ENCODE results near the gene MAPK8. TPM values are rescaled to one million over a fixed set of nuclear protein-coding genes. Genes with fewer than 3 reads are reported as not detected.
"Not testable (repeated sequence)": the region's sequence is repeated elsewhere in the genome, so short reads cannot be mapped to it uniquely, and the experiment has no call there.

Gene MAPK8
- polyA plus RNA-seq, 1 donor: 81.9 TPM

GRCh38 chr10:48333856-48334255 lies 27.4 kb downstream of the MAPK8 start:
- no peak for DNase-seq

GRCh38 chr10:48335788-48336187 lies 29.3 kb downstream of the MAPK8 start:
- no peak for DNase-seq

GRCh38 chr10:48336978-48337599 lies 30.6 kb downstream of the MAPK8 start:
- DNase-seq: no peak

- no peak for DNase-seq
Observed at GRCh38 chr10:48340734-48341133, 34.3 kb downstream of the MAPK8 start.

GRCh38 chr10:48343106-48343505 lies 36.6 kb downstream of the MAPK8 start:
- no peak for DNase-seq

- DNase-seq: no peak
Observed at GRCh38 chr10:48343921-48344598, 37.6 kb downstream of the MAPK8 start.

- not testable (repeated sequence) for DNase-seq
Observed at GRCh38 chr10:48346248-48346647, 39.8 kb downstream of the MAPK8 start.

- DNase-seq: not testable (repeated sequence)
Observed at GRCh38 chr10:48347539-48347938, 41.1 kb downstream of the MAPK8 start.

GRCh38 chr10:48347943-48348342 lies 41.5 kb downstream of the MAPK8 start:
- DNase-seq: not testable (repeated sequence)

- no peak for DNase-seq
Observed at GRCh38 chr10:48353246-48353645, 46.8 kb downstream of the MAPK8 start.

- DNase-seq: no peak
Observed at GRCh38 chr10:48357631-48358030, 51.2 kb downstream of the MAPK8 start.

- DNase-seq: no peak
Observed at GRCh38 chr10:48358162-48358561, 51.7 kb downstream of the MAPK8 start.

- DNase-seq: no peak
Observed at GRCh38 chr10:48358838-48359237, 52.4 kb downstream of the MAPK8 start.

GRCh38 chr10:48361176-48361575 lies 54.7 kb downstream of the MAPK8 start:
- DNase-seq: no peak

- peak; percentile 66 for DNase-seq
Observed at GRCh38 chr10:48363617-48364355, 57.3 kb downstream of the MAPK8 start.

- no peak for DNase-seq
Observed at GRCh38 chr10:48364659-48365405, 58.4 kb downstream of the MAPK8 start.

- no peak for DNase-seq
Observed at GRCh38 chr10:48365668-48366067, 59.2 kb downstream of the MAPK8 start.

GRCh38 chr10:48366261-48366660 lies 59.8 kb downstream of the MAPK8 start:
- DNase-seq: no peak

- no peak for DNase-seq
Observed at GRCh38 chr10:48369501-48369900, 63.0 kb downstream of the MAPK8 start.

- no peak for DNase-seq
Observed at GRCh38 chr10:48377751-48378530, 71.5 kb downstream of the MAPK8 start.

- no peak for DNase-seq
Observed at GRCh38 chr10:48378675-48379074, 72.2 kb downstream of the MAPK8 start.

- no peak for DNase-seq
Observed at GRCh38 chr10:48381971-48382370, 75.5 kb downstream of the MAPK8 start.
